Coronary artery (tissue), 2 donors: ENCODE results near the gene SPEN.
A peak's percentile ranks its signal among the peaks of the same experiment; 100 is the strongest.
"Not testable (repeated sequence)": the region's sequence is repeated elsewhere in the genome, so short reads cannot be mapped to it uniquely, and the experiment has no call there.

Experiments
- DNase-seq: peaks from one replicate; pipeline ENCODE4 v3.0.0-alpha.2; 2017; ENCODE audit warnings: low spot score
- H3K27ac ChIP-seq, 2 donors: fragments of 200-600 bp; sonication (generic); one replicate each; pipeline ENCODE4 v1.5.1; 2016 to 2019
- H3K4me3 ChIP-seq: fragments of 200-600 bp; sonication (generic); 2 replicates; pipeline ENCODE4 v1.5.1; 2016; ENCODE audit warnings: mild to moderate bottlenecking, moderate library complexity
- CTCF ChIP-seq: fragments of 200-600 bp; sonication (generic); IDR thresholded peaks from one replicate; pipeline ENCODE4 v1.5.1; 2019; ENCODE audit warnings: antibody characterized with exemption

Gene SPEN

DNA sequence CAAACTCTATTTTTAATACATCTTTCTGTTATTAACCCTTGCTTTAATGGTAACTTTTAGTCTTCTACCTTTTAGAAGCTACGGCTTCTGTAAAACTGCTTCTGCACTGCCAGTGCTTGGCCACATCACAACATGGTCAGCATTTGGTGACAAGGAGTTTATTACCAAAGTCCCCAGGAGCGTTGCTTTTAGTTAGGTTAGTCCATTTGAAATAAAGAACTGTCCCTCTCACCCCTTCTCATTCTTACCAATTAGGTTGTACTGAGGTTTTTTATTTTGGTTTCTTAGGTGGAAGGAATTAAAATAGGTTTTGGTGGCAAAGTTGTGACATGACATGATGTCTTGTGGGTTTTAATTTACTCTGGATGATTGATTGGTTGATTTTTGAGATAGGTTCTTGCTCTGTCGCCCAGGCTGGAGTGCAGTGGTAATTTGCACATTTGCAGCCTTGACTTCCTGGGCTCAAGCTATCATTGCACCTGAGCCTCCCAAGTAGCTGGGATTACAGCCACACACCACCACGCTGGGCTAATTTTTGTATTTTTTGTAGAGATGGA is 39.2 kb downstream of the SPEN start:
- no peak for TF ChIP-seq CTCF
- peak overlapping the region; percentile 62 for H3K4me3 ChIP-seq
- DNase-seq: no peak
- peak overlapping the region; percentile 90 to 93 for H3K27ac ChIP-seq

DNA sequence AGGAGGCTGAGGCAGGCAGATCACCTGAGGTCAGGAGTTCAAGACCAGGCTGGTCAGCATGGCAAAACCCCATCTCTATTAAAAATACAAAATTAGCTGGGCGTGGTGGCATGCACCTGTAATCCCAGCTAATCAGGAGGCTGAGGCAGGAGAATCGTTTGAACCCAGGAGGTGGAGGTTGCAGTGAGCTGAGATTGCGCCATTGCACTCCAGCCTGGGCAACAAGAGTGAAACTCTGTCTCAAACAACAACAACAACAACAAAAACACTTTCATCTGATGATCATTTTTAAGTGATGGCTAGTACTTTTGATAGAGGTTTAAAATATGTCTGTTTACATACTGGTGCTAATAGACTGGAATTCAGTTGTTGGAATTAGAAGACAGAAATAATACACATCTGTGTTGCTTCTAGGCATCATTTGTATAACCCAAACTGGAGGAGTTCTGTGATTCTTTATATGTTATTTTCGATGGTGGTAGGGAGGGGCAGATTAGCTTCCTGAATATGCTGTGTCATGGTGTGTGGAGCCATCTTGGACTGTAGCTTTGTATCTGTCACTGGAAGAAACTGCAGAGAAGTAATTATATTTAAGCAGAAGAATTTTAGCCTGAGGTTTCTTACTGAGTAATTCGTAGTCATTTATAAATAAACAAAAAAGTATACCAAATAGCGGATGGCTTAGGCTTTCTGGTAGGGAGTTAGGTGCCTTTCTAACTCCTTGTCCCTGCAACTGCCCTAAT is 45.5 kb downstream of the SPEN start:
- Histone ChIP-seq H3K27ac (peak overlapping the region; percentile 80 to 84), H3K4me3 (peak overlapping the region; percentile 11)
- DNase-seq: not testable (repeated sequence)

GRCh38 chr1:15895233-15895632 is 47.7 kb downstream of the SPEN start:
- no peak for TF ChIP-seq CTCF
- H3K4me3 ChIP-seq: no peak overlapping the region
- DNase-seq: no peak
- H3K27ac ChIP-seq: no peak overlapping the region

DNA sequence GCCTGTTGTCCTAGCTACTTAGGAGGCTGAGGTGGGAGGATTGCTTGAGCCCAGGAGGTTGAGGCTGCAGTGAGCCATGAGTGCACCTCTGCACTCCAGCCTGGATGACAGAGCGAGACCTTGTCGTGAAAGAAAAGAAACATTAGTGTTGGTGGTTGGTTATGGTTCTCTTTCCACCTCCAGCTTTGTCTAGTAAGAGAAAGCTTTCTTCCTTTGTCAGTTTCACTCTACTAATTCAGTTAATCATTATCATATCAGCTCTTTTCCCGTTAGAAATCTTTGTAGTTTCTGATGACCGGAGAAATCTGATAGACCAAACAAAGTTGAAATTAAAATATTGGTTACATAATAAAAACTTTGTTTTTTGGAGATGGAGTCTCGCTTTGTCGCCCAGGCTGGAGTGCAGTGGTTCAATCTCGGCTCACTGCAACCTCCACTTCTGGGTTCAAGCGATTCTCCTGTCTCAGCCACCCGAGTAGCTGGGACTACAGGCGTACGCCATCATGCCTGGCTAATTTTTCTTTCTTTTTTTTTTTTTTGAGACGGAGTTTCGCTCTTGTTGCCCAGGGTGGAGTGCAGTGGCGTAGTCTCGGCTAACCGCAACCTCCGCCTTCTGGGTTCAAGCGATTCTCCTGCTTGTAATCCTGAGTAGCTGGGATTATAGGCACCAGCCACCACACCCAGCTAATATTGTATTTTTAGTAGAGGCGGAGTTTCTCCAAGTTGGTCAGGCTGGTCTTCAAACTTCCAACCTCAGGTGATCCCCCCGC is 49.5 kb downstream of the SPEN start:
- H3K27ac ChIP-seq, H3K4me3 ChIP-seq, DNase-seq: not testable (repeated sequence)

DNA sequence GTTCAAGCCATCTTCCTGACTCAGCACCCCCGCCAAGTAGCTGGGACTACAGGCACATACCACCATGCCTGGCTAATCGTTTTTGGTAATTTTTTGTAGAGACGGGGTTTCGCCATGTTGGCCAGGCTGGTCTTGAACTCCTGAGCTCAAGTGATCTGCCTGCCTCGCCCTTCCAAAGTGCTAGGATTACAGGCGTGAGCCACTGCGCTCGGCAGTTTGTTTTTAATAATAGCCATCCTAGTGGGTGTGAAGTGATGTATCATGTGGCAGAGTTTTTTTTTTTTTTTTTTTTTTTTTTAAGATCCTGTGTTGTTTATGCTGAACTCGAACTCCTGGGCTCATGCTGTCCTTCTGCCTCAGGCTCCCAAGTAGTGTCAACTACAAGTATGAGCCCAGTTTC is 51.8 kb downstream of the SPEN start:
- TF ChIP-seq CTCF: no peak
- no peak overlapping the region for H3K27ac ChIP-seq
- no peak overlapping the region for H3K4me3 ChIP-seq
- DNase-seq: no peak

GRCh38 chr1:15900662-15901279 is 53.3 kb downstream of the SPEN start:
- Histone ChIP-seq H3K27ac (peak overlapping the region; percentile 1 to 25), H3K4me3 (no peak overlapping the region)
- TF ChIP-seq CTCF: no peak
- DNase-seq: no peak

GRCh38 chr1:15902882-15903281 is 55.4 kb downstream of the SPEN start:
- DNase-seq: no peak
- Histone ChIP-seq H3K27ac (no peak overlapping the region), H3K4me3 (no peak overlapping the region)
- TF ChIP-seq CTCF: no peak
